ENCODE measurements around the gene RIMBP2. TPM values are rescaled to one million over a fixed set of nuclear protein-coding genes. Genes with fewer than 3 reads are reported as not detected.

Gene RIMBP2
- polyA plus RNA-seq, 1 donor (not counting 4 experiments of a cell fraction or from before 2014, with no cell fraction given), result 0.16 TPM

DNA sequence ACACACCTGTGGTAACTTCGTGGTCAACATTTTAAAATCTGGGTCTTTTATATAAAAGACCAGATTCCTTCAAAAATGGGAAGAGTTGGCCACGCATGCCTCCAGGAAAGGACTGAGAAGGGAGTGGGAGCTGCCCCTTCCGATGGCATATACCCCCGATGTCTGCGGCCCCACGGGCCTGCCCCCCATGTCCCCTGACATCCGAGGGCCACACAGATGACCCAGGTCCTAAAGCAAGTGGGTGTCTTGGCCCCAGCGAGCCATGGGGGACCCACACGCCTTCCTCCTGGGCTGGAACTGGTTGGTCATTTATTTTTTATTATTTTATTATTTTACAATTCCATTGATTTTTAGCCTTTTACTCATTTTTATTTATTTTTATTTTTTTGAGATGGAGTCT lies 235.9 kb downstream of the RIMBP2 start:
- no peaks in the 10 kb centered on the region for H3K4me1 ChIP-seq (ENCODE audit: control insufficient read depth, extremely low read depth, insufficient read depth, low read length)
- H3K9me3 ChIP-seq (ENCODE audit: control insufficient read depth, low read depth, low read length), result peaks cover 5% of the 10 kb centered on the region
- H4K20me1 ChIP-seq (ENCODE audit: control insufficient read depth, extremely low read depth, insufficient read depth, low read length), result no peaks in the 10 kb centered on the region
- H3K36me3 ChIP-seq (ENCODE audit: control insufficient read depth in 2 of 2, extremely low read depth in 1 of 2, insufficient read depth in 2 of 2, low read length in 2 of 2), result no peaks in the 10 kb centered on the region
- FAIRE-seq (no peak), DNase-seq (ENCODE audit: low read depth, low spot score) (no peak)
- H3K4me3 ChIP-seq (ENCODE audit: control insufficient read depth in 2 of 3, extremely low read depth in 1 of 3, insufficient read depth in 2 of 3, low read depth in 1 of 3, low read length in 3 of 3), result no peak overlapping the region
- H3K79me2 ChIP-seq (ENCODE audit: control insufficient read depth, insufficient read depth, low read length), result no peaks in the 10 kb centered on the region
- dilution Hi-C loops (cut with MboI; ENCODE audit: extremely low pct_ligation_motif_present, low sequenced_read_pairs), result no loop called here
- H3K9me1 ChIP-seq (ENCODE audit: control insufficient read depth, extremely low read depth, insufficient read depth, low read length), result no peaks in the 10 kb centered on the region
- no peaks in the 10 kb centered on the region for H3K27me3 ChIP-seq (ENCODE audit: control insufficient read depth, extremely low read depth, insufficient read depth, low read length)
- TF ChIP-seq, protein P1, sequence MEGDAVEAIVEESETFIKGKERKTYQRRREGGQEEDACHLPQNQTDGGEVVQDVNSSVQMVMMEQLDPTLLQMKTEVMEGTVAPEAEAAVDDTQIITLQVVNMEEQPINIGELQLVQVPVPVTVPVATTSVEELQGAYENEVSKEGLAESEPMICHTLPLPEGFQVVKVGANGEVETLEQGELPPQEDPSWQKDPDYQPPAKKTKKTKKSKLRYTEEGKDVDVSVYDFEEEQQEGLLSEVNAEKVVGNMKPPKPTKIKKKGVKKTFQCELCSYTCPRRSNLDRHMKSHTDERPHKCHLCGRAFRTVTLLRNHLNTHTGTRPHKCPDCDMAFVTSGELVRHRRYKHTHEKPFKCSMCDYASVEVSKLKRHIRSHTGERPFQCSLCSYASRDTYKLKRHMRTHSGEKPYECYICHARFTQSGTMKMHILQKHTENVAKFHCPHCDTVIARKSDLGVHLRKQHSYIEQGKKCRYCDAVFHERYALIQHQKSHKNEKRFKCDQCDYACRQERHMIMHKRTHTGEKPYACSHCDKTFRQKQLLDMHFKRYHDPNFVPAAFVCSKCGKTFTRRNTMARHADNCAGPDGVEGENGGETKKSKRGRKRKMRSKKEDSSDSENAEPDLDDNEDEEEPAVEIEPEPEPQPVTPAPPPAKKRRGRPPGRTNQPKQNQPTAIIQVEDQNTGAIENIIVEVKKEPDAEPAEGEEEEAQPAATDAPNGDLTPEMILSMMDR (optimal IDR thresholded peaks at IDR 0.05 in 1 of 3, IDR thresholded peaks at IDR 0.05 in 1 of 3, conservative IDR thresholded peaks at IDR 0.05 in 1 of 3; ENCODE audit: extremely low read depth in 1 of 3, insufficient read depth in 2 of 3, low read length in 3 of 3), result no peak
- no peak for TF ChIP-seq EZH2 (IDR thresholded peaks at IDR 0.05; ENCODE audit: low read length)
- H3K9ac ChIP-seq (ENCODE audit: control insufficient read depth, extremely low read depth, insufficient read depth, low read length), result no peak overlapping the region
- H3K4me2 ChIP-seq (ENCODE audit: control insufficient read depth, extremely low read depth, insufficient read depth, low read depth, low read length), result no peak overlapping the region
- H2AFZ ChIP-seq (ENCODE audit: control insufficient read depth, low read length), result no peak overlapping the region
- no peak overlapping the region for H3K27ac ChIP-seq (ENCODE audit: control insufficient read depth, insufficient read depth, low read length)

DNA sequence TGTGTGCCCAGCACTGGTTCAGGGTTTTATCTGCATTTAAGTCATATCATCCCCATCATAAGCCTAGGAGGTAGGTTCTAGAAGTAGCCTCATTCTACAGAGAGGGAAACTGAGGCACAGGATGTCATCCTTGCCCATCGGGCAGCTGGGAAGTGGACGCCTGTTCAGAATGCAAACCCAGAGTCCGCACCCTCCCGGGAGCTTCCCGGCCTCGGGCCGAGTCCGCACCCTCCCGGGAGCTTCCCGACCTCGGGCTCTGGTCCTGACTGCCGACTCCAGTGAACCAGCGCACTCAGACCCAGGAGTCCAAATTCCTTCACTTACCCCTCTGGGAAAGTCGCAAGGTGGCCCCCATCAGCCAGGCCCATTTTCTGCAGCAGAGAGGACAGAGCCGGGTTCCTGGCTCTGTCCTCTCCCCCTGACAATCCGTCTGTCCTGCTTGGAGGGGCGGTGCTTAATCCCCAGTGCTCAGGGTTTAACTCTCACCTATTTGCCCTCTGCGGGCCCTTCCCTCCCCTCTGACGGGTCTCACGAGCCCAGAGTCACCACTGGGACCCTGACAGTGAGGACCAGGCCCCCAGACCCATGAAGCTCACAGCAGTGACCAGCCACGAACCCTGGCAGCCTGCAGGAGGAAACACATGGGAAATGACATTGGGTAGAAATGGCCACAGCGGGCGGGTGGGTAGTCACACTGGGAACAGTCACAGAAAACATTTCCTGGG lies 236.5 kb downstream of the RIMBP2 start:
- no peak overlapping the region for H3K27ac ChIP-seq (ENCODE audit: control insufficient read depth, insufficient read depth, low read length)
- DNase-seq (ENCODE audit: low read depth, low spot score) (no peak), FAIRE-seq (no peak)
- no peak overlapping the region for H3K9ac ChIP-seq (ENCODE audit: control insufficient read depth, extremely low read depth, insufficient read depth, low read length)
- H3K4me3 ChIP-seq (ENCODE audit: control insufficient read depth in 2 of 3, extremely low read depth in 1 of 3, insufficient read depth in 2 of 3, low read depth in 1 of 3, low read length in 3 of 3), result no peak overlapping the region
- H3K4me2 ChIP-seq (ENCODE audit: control insufficient read depth, extremely low read depth, insufficient read depth, low read depth, low read length), result no peak overlapping the region
- H3K9me3 ChIP-seq (ENCODE audit: control insufficient read depth, low read depth, low read length), result peaks cover 5% of the 10 kb centered on the region
- dilution Hi-C loops (cut with MboI; ENCODE audit: extremely low pct_ligation_motif_present, low sequenced_read_pairs), result no loop called here
- no peaks in the 10 kb centered on the region for H3K79me2 ChIP-seq (ENCODE audit: control insufficient read depth, insufficient read depth, low read length)
- no peaks in the 10 kb centered on the region for H3K9me1 ChIP-seq (ENCODE audit: control insufficient read depth, extremely low read depth, insufficient read depth, low read length)
- no peaks in the 10 kb centered on the region for H3K4me1 ChIP-seq (ENCODE audit: control insufficient read depth, extremely low read depth, insufficient read depth, low read length)
- H3K27me3 ChIP-seq (ENCODE audit: control insufficient read depth, extremely low read depth, insufficient read depth, low read length), result no peaks in the 10 kb centered on the region
- TF ChIP-seq, protein P1 (optimal IDR thresholded peaks at IDR 0.05 in 1 of 3, IDR thresholded peaks at IDR 0.05 in 1 of 3, conservative IDR thresholded peaks at IDR 0.05 in 1 of 3; ENCODE audit: extremely low read depth in 1 of 3, insufficient read depth in 2 of 3, low read length in 3 of 3), result no peak
- no peak for TF ChIP-seq EZH2 (IDR thresholded peaks at IDR 0.05; ENCODE audit: low read length)
- H2AFZ ChIP-seq (ENCODE audit: control insufficient read depth, low read length), result no peak overlapping the region
- no peaks in the 10 kb centered on the region for H4K20me1 ChIP-seq (ENCODE audit: control insufficient read depth, extremely low read depth, insufficient read depth, low read length)
- H3K36me3 ChIP-seq (ENCODE audit: control insufficient read depth in 2 of 2, extremely low read depth in 1 of 2, insufficient read depth in 2 of 2, low read length in 2 of 2), result no peaks in the 10 kb centered on the region
